ENCODE data around the gene FMO5. TPM values are rescaled to one million over a fixed set of nuclear protein-coding genes. Genes with fewer than 3 reads are reported as not detected.

Gene FMO5
- total and polyA plus RNA-seq, 2 donors (not counting 1 experiment from before 2014, with no cell fraction given) = 4.4 to 7.8 TPM

DNA sequence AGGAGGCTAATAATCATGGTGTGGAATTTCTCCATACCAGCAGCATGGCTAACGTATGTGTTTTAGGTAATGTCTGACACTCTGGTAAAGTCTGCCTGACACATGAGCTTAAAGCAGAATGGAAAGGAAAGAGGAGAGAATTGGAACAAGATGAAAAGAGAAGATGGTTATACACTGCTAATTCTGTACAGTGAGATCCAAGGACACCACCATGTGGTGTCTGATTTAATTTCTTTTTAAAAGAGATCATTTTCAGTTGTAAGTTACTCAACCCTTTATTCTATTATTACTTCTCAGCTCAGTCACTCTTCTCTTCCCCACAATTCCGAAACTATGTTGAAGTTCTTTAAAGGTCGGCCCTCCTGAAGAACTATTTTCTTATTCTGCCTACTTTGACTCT is 68.5 kb downstream of the FMO5 start:
- POLR2A ChIA-PET = no interaction called here
- Mint-ChIP-seq H3K27ac (no peak overlapping the region), H3K27me3 (no peaks in the 10 kb centered on the region), H3K4me3 (no peak overlapping the region), H3K9me3 (ENCODE audit: insufficient read depth) (no peaks in the 10 kb centered on the region), H3K4me1 (no peaks in the 10 kb centered on the region)
- H3K27ac ChIP-seq (ENCODE audit: low read length in 2 of 2) = no peak overlapping the region
- DNase-seq (no peak), ATAC-seq (ENCODE audit: low read depth) (no peak)
- H3K4me1 ChIP-seq (ENCODE audit: control insufficient read depth in 2 of 2, insufficient read depth in 2 of 2, low read length in 2 of 2) = no peaks in the 10 kb centered on the region
- CTCF ChIA-PET = interaction anchor here (0.9 kb wide), 1 partner anchor 86 kb away, joined by 3 read pairs; no protein-coding TSS in a partner anchor
- no peaks in the 10 kb centered on the region for H3K9me3 ChIP-seq (ENCODE audit: control extremely low read depth in 1 of 3, control insufficient read depth in 2 of 3, insufficient read depth in 1 of 3, low read length in 2 of 3)
- H3K4me2 ChIP-seq (replicated peaks; ENCODE audit: low read depth, low read length, poor library complexity, severe bottlenecking) = no peak overlapping the region
- no peaks in the 10 kb centered on the region for H4K20me1 ChIP-seq (ENCODE audit: control insufficient read depth, insufficient read depth, low read length, poor library complexity, severe bottlenecking)
- H3K36me3 ChIP-seq (replicated peaks in 1 of 2; ENCODE audit: control extremely low read depth in 1 of 2, control insufficient read depth in 1 of 2, extremely low read depth in 1 of 2, insufficient read depth in 2 of 2, low read length in 1 of 2) = peaks cover 3 to 50% of the 10 kb centered on the region in 2 experiments
- no peak overlapping the region for H3K9ac ChIP-seq (ENCODE audit: low read length)
- TF ChIP-seq, protein P1, sequence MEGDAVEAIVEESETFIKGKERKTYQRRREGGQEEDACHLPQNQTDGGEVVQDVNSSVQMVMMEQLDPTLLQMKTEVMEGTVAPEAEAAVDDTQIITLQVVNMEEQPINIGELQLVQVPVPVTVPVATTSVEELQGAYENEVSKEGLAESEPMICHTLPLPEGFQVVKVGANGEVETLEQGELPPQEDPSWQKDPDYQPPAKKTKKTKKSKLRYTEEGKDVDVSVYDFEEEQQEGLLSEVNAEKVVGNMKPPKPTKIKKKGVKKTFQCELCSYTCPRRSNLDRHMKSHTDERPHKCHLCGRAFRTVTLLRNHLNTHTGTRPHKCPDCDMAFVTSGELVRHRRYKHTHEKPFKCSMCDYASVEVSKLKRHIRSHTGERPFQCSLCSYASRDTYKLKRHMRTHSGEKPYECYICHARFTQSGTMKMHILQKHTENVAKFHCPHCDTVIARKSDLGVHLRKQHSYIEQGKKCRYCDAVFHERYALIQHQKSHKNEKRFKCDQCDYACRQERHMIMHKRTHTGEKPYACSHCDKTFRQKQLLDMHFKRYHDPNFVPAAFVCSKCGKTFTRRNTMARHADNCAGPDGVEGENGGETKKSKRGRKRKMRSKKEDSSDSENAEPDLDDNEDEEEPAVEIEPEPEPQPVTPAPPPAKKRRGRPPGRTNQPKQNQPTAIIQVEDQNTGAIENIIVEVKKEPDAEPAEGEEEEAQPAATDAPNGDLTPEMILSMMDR (IDR thresholded peaks at IDR 0.05) = no peak
- no peak for TF ChIP-seq EZH2 (IDR thresholded peaks at IDR 0.05; ENCODE audit: borderline replicate concordance, insufficient read depth, low read depth, low read length, poor library complexity, severe bottlenecking)
- H2AFZ ChIP-seq (ENCODE audit: insufficient read depth, low read depth, low read length, poor library complexity, severe bottlenecking) = no peak overlapping the region
- intact Hi-C loops (cut with micrococcal nuclease) = no loop called here
- no peak overlapping the region for H3K4me3 ChIP-seq (ENCODE audit: control extremely low read depth in 1 of 5, extremely low read depth in 1 of 5, insufficient read depth in 1 of 5, low read depth in 2 of 5, low read length in 4 of 5)
- H3K27me3 ChIP-seq (replicated peaks in 1 of 4; ENCODE audit: control extremely low read depth in 1 of 4, control insufficient read depth in 3 of 4, insufficient read depth in 4 of 4, low read length in 3 of 4) = no peaks in the 10 kb centered on the region
- WGBS (ENCODE audit: insufficient coverage) = no CpG with 5 or more reads among the region's 3 CpGs
- H3K79me2 ChIP-seq (ENCODE audit: control insufficient read depth, insufficient read depth, low read length) = no peaks in the 10 kb centered on the region

GRCh38 chr1:147152772-147153171 is 72.4 kb downstream of the FMO5 start:
- ChIA-PET CTCF (no interaction called here), POLR2A (no interaction called here)
- Histone ChIP-seq H3K4me1 (ENCODE audit: control insufficient read depth in 2 of 2, insufficient read depth in 2 of 2, low read length in 2 of 2) (no peaks in the 10 kb centered on the region), H3K27ac (ENCODE audit: low read length in 2 of 2) (no peak overlapping the region), H3K9me3 (ENCODE audit: control extremely low read depth in 1 of 3, control insufficient read depth in 2 of 3, insufficient read depth in 1 of 3, low read length in 2 of 3) (no peaks in the 10 kb centered on the region), H3K4me3 (ENCODE audit: control extremely low read depth in 1 of 5, extremely low read depth in 1 of 5, insufficient read depth in 1 of 5, low read depth in 2 of 5, low read length in 4 of 5) (no peak overlapping the region), H4K20me1 (ENCODE audit: control insufficient read depth, insufficient read depth, low read length, poor library complexity, severe bottlenecking) (no peaks in the 10 kb centered on the region), H3K27me3 (replicated peaks in 1 of 4; ENCODE audit: control extremely low read depth in 1 of 4, control insufficient read depth in 3 of 4, insufficient read depth in 4 of 4, low read length in 3 of 4) (no peaks in the 10 kb centered on the region), H3K9ac (ENCODE audit: low read length) (no peak overlapping the region), H3K79me2 (ENCODE audit: control insufficient read depth, insufficient read depth, low read length) (no peaks in the 10 kb centered on the region), H2AFZ (ENCODE audit: insufficient read depth, low read depth, low read length, poor library complexity, severe bottlenecking) (no peak overlapping the region), H3K36me3 (replicated peaks in 1 of 2; ENCODE audit: control extremely low read depth in 1 of 2, control insufficient read depth in 1 of 2, extremely low read depth in 1 of 2, insufficient read depth in 2 of 2, low read length in 1 of 2) (peaks cover 0 to 16% of the 10 kb centered on the region in 2 experiments), H3K4me2 (replicated peaks; ENCODE audit: low read depth, low read length, poor library complexity, severe bottlenecking) (no peak overlapping the region)
- Mint-ChIP-seq H3K27me3 (no peaks in the 10 kb centered on the region), H3K9me3 (ENCODE audit: insufficient read depth) (no peaks in the 10 kb centered on the region), H3K4me3 (no peak overlapping the region), H3K4me1 (no peaks in the 10 kb centered on the region), H3K27ac (no peak overlapping the region)
- DNase-seq = no peak
- intact Hi-C loops (cut with micrococcal nuclease) = no loop called here
- TF ChIP-seq EZH2 (IDR thresholded peaks at IDR 0.05; ENCODE audit: borderline replicate concordance, insufficient read depth, low read depth, low read length, poor library complexity, severe bottlenecking) = no peak
- TF ChIP-seq, protein P1 (IDR thresholded peaks at IDR 0.05) = no peak
- 100% methylated on average over 2 of the region's 3 CpGs for whole genome bisulfite sequencing (ENCODE audit: insufficient coverage)
- no peak for ATAC-seq (ENCODE audit: low read depth)

Data from B cell (primary cell).